SU-DHL-6 (cell line): ENCODE data around the gene CCNJL.

Source experiments
- EZH2phosphoT487 ChIP-seq: fragments of 200-600 bp; sonication (generic), shearing (Covaris generic); conservative IDR thresholded peaks from 2 replicates; pipeline ENCODE4 v1.6.1; 2018; ENCODE audit warnings: mild to moderate bottlenecking, antibody characterized with exemption, low read length, moderate library complexity, mixed read lengths
- TF ChIP-seq, protein P1 (sequence below): fragments of 200-600 bp; sonication (generic); IDR thresholded peaks from one replicate; pipeline ENCODE4 v1.5.1; 2017; ENCODE audit warnings: antibody characterized with exemption, mild to moderate bottlenecking, low read length, moderate library complexity; ENCODE audit not compliant: insufficient read depth, poor library complexity, severe bottlenecking

DNA sequence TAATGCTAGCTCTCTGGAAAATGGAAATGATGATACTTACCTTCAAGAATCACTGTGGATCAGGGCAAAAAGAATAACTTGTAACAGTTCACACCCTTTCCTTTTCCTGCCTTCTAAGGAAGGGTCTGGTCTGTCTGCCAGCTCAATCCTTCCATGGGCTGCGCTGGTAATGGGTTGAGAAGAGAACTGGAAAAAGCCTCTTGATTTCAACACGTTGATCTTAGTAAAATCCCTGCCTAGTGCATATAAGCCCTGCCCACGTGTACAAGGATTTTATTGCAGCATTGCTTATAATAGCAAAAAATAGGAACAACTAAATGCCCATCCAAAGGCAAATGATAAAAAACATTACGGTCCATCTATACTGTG, 37.6 kb upstream of the CCNJL start:
- TF ChIP-seq, protein P1, sequence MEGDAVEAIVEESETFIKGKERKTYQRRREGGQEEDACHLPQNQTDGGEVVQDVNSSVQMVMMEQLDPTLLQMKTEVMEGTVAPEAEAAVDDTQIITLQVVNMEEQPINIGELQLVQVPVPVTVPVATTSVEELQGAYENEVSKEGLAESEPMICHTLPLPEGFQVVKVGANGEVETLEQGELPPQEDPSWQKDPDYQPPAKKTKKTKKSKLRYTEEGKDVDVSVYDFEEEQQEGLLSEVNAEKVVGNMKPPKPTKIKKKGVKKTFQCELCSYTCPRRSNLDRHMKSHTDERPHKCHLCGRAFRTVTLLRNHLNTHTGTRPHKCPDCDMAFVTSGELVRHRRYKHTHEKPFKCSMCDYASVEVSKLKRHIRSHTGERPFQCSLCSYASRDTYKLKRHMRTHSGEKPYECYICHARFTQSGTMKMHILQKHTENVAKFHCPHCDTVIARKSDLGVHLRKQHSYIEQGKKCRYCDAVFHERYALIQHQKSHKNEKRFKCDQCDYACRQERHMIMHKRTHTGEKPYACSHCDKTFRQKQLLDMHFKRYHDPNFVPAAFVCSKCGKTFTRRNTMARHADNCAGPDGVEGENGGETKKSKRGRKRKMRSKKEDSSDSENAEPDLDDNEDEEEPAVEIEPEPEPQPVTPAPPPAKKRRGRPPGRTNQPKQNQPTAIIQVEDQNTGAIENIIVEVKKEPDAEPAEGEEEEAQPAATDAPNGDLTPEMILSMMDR = no peak
- TF ChIP-seq EZH2phosphoT487 = no peak
